Stomach (tissue), 4 donors: ENCODE results near the gene ASXL2.

Source experiments
- EP300 ChIP-seq: sonication (generic); formaldehyde crosslinking; IDR thresholded peaks from one replicate; pipeline ENCODE4 v1.6.1; 2017; ENCODE audit warnings: antibody characterized with exemption
- POLR2A ChIP-seq, 4 donors: fragments of 450-650 bp; IDR thresholded peaks; one replicate each; pipeline ENCODE4 v1.6.1; 2016; ENCODE audit warnings: antibody characterized with exemption in 4 of 4, control low read depth in 2 of 4, mild to moderate bottlenecking in 1 of 4, moderate library complexity in 1 of 4
- TF ChIP-seq, protein P1 (sequence below), 7 experiments: fragments of 450-650 bp in 4 of 7; fragments of 200-600 bp in 3 of 7; sonication (generic) in 3 of 7; IDR thresholded peaks; one replicate each; pipeline ENCODE4 v1.5.1; 2016 to 2019; ENCODE audit warnings: antibody characterized with exemption in 7 of 7, control low read depth in 2 of 7, mild to moderate bottlenecking in 1 of 7

DNA sequence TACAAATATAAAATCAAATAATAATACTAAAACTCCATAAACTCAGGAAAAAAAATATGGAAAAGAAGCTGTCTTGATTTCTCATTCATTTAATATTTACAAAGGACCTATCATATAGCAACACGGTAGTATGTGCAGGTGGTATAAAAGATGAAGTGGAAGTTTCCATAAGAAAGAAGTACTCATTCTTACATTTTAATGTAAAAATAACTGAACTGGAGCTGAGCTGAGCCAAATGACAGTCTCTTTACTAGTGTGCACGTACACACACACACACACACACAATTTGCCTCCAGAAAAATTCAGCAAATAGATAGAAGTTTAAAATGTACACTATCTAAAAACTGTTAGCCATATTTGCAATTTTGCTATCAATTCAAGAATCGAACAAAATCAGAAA is 54.1 kb downstream of the ASXL2 start:
- TF ChIP-seq POLR2A (IDR thresholded peaks at IDR 0.05) (no peak), EP300 (no peak)
- TF ChIP-seq, protein P1, sequence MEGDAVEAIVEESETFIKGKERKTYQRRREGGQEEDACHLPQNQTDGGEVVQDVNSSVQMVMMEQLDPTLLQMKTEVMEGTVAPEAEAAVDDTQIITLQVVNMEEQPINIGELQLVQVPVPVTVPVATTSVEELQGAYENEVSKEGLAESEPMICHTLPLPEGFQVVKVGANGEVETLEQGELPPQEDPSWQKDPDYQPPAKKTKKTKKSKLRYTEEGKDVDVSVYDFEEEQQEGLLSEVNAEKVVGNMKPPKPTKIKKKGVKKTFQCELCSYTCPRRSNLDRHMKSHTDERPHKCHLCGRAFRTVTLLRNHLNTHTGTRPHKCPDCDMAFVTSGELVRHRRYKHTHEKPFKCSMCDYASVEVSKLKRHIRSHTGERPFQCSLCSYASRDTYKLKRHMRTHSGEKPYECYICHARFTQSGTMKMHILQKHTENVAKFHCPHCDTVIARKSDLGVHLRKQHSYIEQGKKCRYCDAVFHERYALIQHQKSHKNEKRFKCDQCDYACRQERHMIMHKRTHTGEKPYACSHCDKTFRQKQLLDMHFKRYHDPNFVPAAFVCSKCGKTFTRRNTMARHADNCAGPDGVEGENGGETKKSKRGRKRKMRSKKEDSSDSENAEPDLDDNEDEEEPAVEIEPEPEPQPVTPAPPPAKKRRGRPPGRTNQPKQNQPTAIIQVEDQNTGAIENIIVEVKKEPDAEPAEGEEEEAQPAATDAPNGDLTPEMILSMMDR (IDR thresholded peaks at IDR 0.05): no peak
